ENCODE measurements around the gene SNU13.
"Not testable (repeated sequence)": the region's sequence is repeated elsewhere in the genome, so short reads cannot be mapped to it uniquely, and the experiment has no call there.

DNA sequence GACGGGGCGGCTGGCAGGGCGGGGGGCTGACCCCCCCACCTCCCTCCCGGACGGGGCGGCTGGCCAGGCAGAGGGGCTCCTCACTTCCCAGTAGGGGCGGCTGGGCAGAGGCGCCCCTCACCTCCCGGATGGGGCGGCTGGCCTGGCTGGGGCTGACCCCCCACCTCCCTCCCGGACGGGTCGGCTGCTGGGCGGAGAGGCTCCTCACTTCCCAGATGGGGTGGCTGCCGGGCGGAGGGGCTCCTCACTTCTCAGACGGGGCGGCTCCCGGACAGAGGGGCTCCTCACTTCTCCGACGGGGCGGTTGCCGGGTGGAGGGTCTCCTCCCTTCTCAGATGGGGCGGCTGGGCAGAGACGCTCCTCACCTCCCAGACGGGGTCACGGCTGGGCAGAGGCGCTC lies 57.6 kb downstream of the SNU13 start:
- TF ChIP-seq ZNF274 (IDR thresholded peaks at IDR 0.05; ENCODE audit: low read depth, low read length); ZBTB33 (IDR thresholded peaks at IDR 0.05; ENCODE audit: extremely low read depth, insufficient replicate concordance, low read length); POLR2AphosphoS5 (IDR thresholded peaks at IDR 0.05; ENCODE audit: low read depth, low read length); EZH2 (IDR thresholded peaks at IDR 0.05); CTCF (IDR thresholded peaks at IDR 0.05 in 2 of 3, conservative IDR thresholded peaks at IDR 0.05 in 1 of 3; ENCODE audit: borderline replicate concordance in 1 of 3, insufficient read depth in 1 of 3, low read depth in 2 of 3, low read length in 2 of 3); MAX (IDR thresholded peaks at IDR 0.05); JUND (IDR thresholded peaks at IDR 0.05); POLR2A (IDR thresholded peaks at IDR 0.05; ENCODE audit: borderline replicate concordance, extremely low read depth, insufficient read depth, insufficient read length); EZH2phosphoT487 (IDR thresholded peaks at IDR 0.05; ENCODE audit: borderline replicate concordance); SIN3A (IDR thresholded peaks at IDR 0.05; ENCODE audit: low read depth); CEBPB (IDR thresholded peaks at IDR 0.05; ENCODE audit: low read depth); TCF7L2 (IDR thresholded peaks at IDR 0.05; ENCODE audit: borderline replicate concordance, extremely low read depth, insufficient read depth, insufficient read length); YY1 (IDR thresholded peaks at IDR 0.05; ENCODE audit: extremely low read depth, insufficient replicate concordance, low read depth, low read length): not testable (repeated sequence)
